ENCODE results near the gene THOC7.

THOC7 gene

DNA sequence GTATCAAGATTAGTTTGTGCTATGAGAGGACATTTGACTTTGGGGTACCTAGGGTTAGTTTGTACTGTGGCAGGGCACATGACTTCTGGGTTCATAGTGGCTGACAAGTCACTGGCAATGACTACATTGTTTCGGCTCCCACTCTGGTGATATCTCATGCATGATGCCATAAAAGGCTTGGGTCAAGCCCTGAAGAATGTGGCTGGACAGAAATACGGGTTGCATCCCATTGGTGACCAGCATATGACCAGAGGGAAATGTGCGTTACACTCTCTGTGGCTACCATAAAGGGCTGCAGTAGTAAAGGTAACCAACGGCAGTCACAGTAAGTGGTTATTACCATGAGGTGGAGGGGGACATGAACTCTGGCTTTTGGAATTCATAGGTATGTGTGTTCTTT lies 18.4 kb downstream of the THOC7 start:
- TF ChIP-seq, protein P1, sequence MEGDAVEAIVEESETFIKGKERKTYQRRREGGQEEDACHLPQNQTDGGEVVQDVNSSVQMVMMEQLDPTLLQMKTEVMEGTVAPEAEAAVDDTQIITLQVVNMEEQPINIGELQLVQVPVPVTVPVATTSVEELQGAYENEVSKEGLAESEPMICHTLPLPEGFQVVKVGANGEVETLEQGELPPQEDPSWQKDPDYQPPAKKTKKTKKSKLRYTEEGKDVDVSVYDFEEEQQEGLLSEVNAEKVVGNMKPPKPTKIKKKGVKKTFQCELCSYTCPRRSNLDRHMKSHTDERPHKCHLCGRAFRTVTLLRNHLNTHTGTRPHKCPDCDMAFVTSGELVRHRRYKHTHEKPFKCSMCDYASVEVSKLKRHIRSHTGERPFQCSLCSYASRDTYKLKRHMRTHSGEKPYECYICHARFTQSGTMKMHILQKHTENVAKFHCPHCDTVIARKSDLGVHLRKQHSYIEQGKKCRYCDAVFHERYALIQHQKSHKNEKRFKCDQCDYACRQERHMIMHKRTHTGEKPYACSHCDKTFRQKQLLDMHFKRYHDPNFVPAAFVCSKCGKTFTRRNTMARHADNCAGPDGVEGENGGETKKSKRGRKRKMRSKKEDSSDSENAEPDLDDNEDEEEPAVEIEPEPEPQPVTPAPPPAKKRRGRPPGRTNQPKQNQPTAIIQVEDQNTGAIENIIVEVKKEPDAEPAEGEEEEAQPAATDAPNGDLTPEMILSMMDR (IDR thresholded peaks at IDR 0.05; ENCODE audit: insufficient read depth, missing control alignments), result no peak
- no peak for DNase-seq (ENCODE audit: insufficient read length, low spot score)
- FAIRE-seq, result no peak

DNA sequence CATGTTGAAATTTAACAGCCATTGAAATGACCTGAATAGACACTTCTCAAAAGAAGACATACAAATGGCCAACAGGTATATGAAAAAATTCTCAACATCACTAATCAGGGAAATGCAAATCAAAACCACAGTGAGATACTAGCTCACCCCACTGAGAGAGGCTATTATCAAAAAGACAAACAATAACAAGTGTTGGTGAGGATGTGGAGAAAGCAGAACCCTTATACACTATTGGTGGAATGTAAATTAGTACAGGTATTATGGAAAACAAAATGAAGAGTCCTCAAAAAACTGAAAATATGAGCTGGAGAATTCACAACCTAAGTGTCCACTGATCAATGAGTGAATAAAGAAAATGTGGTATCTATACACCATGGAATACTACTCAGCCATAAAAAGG lies 21.5 kb downstream of the THOC7 start:
- TF ChIP-seq, protein P1 (IDR thresholded peaks at IDR 0.05; ENCODE audit: insufficient read depth, missing control alignments), result no peak
- DNase-seq (ENCODE audit: insufficient read length, low spot score) (no peak), FAIRE-seq (no peak)

DNA sequence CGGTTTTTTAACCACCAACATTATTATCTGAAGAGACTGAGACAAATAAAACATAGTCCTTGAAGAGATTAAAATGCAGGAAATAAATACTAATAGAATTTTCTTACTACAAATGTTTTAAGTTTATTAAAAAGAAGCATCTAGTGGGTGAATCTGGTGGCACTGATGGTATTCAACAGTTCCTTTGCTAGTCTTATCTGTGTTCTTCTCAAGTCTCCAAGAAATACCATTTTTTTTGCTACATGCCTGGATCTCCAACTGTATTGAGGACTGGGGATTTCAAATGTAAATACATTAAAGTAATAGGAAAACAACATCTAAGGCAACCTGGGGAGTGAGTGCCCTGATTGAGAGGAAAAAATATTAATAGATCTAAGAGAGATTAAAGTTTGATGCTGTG lies 21.9 kb downstream of the THOC7 start:
- FAIRE-seq (no peak), DNase-seq (ENCODE audit: insufficient read length, low spot score) (no peak)
- TF ChIP-seq, protein P1 (IDR thresholded peaks at IDR 0.05; ENCODE audit: insufficient read depth, missing control alignments), result no peak

DNA sequence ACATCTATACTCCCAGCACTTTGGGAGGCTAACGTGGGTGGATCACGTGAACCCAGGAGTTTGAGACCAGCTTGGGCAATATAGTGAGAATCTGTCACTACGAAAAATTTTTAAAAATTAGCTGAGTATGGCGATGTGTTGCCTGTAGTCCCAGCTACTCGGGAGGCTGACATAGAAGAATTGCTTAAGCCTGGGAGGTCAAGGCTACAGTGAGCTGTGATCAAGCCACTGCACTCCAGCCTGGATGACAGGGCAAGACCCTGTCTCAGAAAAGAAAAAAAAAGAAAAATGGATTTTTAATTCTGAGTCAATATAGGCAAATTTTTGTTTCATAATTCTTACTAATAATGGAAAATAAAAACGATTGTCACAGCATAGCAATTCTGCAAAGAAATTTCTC lies 31.2 kb downstream of the THOC7 start:
- FAIRE-seq, result no peak
- TF ChIP-seq, protein P1 (IDR thresholded peaks at IDR 0.05; ENCODE audit: insufficient read depth, missing control alignments), result no peak
- DNase-seq (ENCODE audit: insufficient read length, low spot score), result no peak

DNA sequence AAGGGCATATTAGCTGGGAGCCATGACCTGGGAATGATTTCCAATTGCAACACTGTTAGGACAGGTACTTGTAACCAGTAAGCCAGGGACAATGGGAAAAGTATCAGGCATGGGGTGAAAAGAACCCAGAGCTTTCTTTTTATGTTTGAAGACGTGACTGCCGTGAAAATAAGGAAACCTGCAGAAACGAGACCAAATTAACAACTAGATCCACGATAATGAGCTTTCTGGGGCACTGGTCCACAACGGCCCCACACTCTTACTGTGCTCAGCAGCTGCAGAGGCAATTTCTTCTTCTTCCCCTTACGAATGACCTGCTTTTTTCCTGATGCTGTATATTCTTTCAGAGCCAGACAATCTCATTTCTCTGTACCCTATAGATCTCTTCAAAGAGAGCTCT lies 33.1 kb downstream of the THOC7 start:
- TF ChIP-seq, protein P1 (IDR thresholded peaks at IDR 0.05; ENCODE audit: insufficient read depth, missing control alignments), result no peak
- DNase-seq (ENCODE audit: insufficient read length, low spot score) (no peak), FAIRE-seq (no peak)

DNA sequence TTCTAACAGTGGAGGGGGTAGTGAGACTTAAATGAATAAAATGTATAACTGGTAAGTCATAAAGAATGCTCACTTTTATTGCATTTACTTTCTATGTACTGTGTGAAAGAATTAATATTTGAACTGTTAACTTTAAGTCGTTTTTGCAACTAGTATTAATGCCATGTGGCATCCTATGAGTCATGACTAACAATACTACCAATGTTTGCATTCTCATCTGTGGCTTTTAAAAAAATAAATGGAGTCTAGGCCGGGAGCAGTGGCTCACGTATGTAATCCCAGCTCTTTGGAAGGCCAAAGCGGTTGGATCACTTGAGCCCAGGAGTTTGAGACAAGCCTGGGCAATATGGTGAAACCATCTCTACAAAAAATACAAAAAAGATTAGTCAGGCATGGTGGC lies 39.3 kb downstream of the THOC7 start:
- DNase-seq (ENCODE audit: insufficient read length, low spot score) (no peak), FAIRE-seq (no peak)
- TF ChIP-seq, protein P1 (IDR thresholded peaks at IDR 0.05; ENCODE audit: insufficient read depth, missing control alignments), result no peak

DNA sequence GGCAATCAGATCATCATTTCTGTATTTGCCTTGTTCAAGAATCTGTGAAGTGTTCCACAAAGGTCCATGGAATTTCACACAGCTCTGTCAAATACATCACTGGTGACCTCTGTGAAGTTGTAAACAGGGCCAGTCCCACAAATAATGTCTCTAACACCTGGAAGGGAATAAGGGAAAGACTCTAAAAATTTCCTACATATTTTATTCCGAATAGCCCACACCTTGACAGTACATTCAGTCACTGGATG lies 44.5 kb downstream of the THOC7 start, which contains the start of gene C3orf49:
C3orf49 (plus strand) TSS at position 149 of the 248 bp plus-strand sequence. CDS start 173 bp downstream, outside the sequence.
- no peak for DNase-seq (ENCODE audit: insufficient read length, low spot score)
- FAIRE-seq, result no peak
- TF ChIP-seq, protein P1 (IDR thresholded peaks at IDR 0.05; ENCODE audit: insufficient read depth, missing control alignments), result no peak
